GM18861 (cell line): Measurements from ENCODE around the gene PDZD2.

Experiments
- ATAC-seq: cut with Tn5 transposase; IDR thresholded peaks from one replicate; pipeline ENCODE4 v1.9.1; 2021; ENCODE audit not compliant: unreplicated experiment

The PDZD2 gene

DNA sequence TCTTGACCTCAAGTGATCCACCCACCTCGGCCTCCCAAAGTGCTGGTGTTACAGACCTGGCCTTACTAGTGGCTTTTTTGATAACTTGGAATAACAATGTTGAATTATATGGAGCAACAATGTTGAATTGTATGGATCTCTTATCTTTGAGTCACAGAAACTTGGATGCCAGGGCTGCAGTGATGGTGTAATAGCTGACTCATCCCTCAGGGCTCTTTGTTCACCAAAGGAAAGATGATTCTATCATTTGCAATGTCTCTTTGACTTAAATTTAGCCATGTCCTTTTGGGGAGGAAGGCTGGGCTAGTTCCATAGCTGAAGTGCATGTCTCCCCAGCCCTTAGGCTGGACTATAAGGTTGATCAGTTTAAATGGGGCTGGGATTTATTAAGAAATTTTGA, 172.3 kb downstream of the PDZD2 start:
- no peak for ATAC-seq

GRCh38 chr5:31815376-31815775, 176.4 kb downstream of the PDZD2 start:
- ATAC-seq, result no peak

DNA sequence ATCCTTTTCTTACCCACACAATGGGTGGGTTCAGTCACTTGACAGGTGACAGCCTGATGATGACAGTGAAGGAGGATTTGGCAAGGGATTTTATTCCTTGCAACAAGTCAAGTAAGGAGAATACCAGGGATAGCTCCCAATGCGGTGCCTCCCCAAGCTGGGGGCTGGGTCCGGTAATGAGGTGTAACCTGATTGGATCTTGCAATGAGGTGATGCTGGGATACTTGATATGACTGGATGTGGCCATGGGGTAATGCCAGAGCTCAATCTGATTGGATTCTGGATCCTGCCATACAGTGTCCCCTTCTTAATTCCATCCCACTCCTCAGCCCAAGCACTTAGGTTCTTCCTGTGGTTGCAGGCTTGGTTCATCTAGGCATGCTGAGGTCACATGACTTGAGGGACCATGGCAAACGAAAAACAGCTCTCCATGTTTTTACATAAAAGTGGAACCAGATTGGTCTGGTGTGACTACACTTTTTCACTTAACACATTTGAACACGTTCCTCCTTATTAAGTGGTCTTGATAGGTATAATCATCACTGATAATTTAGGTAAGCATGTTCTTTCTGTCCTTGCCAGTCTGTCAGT, 181.1 kb downstream of the PDZD2 start:
- ATAC-seq, result no peak

DNA sequence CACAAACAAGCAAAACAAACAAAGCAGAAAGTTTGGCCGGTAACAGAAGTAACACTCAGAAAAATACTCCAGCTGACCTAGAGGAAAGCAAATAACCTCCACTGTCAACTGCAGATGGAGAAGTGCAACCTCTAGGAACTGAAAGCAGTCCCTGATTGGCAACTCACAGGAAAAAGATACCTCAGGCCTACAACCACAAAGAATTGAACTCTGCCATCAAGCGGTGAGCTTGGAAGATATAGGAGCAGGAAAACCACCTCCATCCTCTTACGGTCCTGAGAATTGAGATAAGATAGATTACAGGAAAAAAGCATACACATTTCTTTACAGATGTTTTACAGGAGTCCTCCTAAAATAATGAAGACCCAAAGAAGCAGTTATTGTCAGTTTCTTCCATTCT, 184.5 kb downstream of the PDZD2 start:
- no peak for ATAC-seq

DNA sequence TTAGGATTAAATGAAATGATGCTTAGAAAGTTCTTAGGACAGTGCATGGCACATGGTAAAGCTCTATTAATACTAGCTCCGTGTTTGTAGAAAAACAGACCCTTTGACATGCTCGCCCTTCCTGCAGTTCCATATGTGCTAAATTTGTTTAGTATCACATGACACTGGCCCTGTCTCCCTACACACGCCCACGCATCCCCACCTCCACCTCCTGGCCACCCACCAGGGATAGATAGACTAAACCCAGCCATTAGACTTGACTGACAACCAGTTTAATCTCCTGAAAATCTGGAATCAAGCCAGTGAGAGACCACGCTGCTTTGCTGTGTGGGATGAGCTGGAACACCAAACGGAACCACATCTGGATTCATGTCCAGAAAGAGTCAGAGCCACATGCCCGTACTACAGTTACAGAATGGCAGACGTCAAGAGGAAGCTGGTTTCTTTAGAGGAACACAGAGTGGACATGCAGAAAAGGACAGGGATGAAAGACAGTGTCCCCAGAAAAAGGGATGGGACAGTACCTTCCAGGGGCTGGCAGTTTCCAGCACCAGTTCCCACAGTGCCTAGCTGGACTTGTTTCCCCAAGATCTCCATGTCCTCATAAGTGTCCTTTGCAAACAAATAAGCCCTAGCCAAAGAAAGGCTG, 186.1 kb downstream of the PDZD2 start:
- no peak for ATAC-seq

DNA sequence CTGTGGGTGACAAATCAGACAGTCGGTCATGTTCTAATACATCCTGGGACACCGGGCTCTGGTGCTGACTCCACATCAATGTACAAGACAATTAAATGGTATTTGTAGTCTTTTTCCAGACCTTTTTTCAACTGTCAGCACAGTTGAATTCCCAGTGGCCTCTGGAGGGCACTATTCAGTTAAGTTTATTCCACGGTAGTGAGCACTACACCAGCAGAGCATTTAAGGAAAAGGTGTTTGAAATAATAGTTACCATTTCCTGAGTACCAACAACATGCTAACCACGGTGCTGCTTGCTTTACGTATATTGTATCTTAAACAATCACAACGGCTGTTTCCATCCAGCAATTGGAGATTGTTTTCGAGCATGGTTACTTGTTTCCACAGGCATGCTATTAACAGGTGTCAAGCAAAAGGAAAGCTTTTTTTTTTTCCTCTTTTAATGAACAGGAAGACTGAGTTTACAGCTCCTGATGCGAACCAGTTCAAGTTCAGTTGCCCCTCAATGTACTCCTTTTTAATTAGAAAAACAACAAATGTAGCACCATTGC, 186.7 kb downstream of the PDZD2 start:
- peak; percentile 56 for ATAC-seq

DNA sequence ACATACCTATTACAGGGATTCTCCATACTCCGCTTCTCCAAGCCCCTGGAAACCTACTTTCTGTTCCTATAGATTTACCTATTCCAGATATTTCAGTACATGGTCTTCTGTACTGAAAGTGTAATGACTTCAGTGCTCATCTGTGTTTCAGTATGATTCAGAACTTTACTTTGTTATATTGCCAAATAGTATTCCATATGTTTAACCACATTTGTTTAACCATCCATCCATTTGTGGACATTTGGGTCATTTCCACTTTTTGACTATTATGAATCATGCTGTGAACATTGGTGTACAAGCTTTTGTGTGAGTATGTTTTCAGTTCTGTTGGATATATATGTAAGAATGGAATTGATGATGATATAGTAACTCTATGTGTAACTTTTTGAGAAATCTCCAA, 188.9 kb downstream of the PDZD2 start:
- ATAC-seq, result no peak

DNA sequence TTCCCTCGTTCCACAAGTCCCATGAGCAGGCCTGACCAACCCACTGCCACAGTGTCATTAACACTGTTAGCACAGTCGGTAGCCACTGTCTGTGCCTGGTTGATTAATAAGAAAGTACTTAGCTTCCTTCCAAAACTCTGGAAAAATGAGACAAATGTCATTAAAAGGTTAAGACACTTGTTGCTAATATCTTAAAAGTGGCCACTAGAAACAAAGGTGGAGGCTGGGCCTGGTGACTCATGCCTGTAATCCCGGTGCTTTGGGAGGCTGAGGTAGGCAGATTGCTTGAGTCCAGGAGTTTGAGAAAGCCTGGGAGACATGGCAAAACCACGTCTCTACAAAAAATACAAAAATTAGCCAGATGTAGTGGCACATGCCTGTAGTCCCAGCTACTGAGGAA, 194.0 kb downstream of the PDZD2 start:
- ATAC-seq, result no peak

DNA sequence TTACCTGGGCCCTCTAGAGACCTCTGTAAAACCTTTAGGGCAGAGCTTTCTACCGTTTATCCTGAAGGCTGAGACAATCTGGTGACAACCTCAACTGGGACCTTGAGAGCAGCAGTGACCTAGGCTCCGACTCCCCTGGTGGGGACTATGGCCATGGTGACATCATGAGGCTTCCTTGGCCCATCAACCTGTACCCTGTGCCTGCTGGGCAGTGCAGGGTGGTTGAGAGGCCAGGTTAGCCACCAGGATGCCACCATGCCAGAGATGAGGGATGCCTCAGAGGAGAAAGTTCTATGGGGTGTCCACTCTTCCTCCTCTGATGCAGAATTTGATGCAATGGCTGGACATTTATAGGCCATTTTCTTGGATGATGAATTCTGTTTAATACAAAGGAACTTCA, 194.8 kb downstream of the PDZD2 start:
- ATAC-seq, result no peak

DNA sequence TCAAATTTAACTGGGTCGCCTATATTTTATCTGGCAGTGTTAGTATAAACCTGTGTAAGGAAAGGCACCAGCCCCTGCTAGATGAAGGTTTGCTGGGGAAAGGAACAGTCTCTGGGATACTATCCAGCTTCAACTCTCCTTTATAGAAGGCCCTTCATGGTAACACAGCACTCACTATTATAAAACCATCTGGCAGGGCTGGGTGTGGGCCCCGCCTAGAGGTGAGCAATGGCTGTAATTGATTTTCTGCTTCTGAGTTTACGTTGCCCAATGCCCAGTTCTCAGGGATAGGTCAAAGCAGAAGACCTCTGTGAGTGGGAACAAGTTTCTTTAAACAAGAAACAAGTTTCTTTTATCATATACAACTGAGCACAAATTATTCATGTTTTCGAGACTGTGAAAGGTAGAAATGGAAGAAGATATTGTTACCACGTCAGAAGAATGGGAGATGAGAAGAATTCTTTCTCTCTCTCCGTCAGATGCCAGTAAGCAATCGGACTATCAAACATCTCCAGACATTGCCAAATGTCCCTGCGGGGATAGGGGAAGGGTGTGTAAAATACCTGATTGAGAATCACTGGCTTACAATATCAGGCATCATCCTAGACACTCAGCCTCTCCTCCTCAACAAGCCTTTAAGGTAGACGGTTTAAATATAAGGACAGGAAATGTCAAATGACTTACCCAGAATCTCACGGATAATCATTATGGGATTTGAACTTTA, 205.9 kb downstream of the PDZD2 start:
- ATAC-seq, result no peak

- no peak for ATAC-seq
These were observed 206.4 kb downstream of the PDZD2 start for GRCh38 chr5:31845361-31845760.

DNA sequence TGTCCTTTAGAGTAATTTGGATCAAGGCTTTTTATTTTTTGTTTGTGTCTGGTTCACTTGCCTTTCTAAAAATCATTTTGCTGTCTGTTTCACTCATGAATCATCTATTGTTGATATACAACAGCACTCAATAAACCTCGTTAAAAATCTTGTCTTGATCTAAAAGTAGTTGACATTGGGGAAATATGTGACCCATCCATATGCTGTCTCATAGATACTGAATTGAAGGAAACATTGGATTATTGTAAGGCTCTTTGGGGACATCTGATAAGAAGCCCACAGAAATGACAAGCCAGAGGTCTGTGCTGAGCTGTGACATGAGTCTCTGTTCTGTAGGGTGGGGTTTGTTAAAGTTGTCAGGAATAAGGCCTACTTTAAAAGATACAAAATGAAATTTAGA, 208.0 kb downstream of the PDZD2 start:
- ATAC-seq, result no peak

DNA sequence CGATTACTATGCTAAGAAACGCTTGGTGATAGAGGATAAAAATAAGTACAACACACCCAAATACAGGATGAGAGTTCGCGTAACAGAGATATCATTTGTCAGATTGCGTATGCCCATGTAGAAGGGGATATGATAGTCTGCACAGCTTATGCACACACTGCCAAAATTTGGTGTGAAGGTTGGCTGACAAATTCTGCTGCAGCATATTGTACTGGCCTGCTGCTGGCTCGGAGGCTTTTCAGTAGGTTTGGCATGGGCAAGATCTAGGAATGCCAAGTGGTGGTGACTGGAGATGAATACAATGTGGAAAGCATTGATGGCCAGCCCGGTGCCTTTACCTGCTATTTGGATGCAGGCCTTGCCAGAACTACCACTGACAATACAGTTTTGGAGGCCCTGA, 208.4 kb downstream of the PDZD2 start:
- no peak for ATAC-seq

- no peak for ATAC-seq
These were observed 212.2 kb downstream of the PDZD2 start for GRCh38 chr5:31850981-31851689.

GRCh38 chr5:31853398-31854135, 214.6 kb downstream of the PDZD2 start:
- no peak for ATAC-seq

DNA sequence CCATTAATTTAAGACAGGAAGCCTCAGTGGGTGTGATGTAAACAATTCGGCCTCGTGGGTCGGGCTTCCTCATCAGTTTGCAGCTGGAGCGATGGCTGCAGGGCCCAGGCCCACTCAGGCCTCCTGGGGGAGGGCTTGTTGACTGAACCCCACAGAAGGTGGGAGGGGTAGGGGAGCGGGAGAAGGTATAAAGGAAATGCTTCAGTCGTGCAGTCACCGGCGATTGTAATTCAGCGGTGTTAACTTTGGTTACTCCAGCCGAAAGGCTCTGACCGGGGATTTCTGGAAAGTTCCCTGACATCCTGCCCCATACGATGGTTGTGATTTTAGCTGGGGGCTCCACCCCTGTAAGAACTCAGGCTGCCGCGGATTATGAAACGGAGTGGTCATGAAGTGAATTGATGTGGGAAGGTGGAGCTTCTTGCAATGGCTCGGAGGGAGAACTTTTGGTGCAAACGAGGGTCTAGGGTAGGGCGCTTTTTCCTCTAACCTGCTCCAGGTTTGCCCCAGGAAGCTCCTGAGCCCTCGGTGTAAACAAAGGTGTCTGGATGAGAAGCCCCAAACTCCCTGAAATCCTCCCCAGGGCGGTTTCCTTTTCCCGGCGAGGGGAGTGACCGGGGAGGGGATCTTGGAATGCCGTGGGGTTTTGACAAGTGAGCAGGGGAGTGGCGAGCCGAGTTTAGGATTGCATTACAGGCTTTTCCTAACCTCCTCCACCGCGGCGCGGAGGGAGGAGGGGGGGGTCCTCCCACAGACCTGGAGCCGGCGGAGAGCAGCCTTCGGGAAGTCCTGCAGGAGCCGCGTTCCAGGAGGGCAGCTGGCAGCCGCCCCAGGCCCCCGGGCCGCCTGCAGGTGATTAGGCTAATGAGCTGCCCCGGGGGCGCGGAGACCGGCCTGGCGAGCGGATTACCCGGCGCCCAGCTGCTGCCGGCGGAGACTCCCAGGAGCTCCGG, 215.5 kb downstream of the PDZD2 start:
- ATAC-seq, result no peak

- ATAC-seq, result no peak
These were observed 216.5 kb downstream of the PDZD2 start for GRCh38 chr5:31855134-31856040.

DNA sequence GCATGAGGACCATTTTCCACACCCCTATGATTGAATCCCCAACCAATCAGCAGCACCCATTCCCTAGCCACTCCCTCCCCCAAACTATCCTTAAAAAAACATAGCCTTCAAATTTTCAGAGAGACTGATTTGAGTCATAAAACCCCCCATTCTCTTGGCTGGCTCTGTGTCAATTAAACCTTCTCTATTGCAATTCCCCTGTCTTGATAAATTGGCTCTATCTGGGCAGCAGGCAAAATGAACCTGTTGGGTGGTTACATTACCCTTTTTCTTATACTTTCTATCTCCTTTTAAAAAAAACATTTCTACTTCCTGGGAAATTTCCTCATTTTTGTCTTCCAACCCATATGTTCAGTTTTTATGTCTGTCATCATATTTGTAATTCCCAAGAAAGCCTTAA, 220.2 kb downstream of the PDZD2 start:
- ATAC-seq, result no peak

DNA sequence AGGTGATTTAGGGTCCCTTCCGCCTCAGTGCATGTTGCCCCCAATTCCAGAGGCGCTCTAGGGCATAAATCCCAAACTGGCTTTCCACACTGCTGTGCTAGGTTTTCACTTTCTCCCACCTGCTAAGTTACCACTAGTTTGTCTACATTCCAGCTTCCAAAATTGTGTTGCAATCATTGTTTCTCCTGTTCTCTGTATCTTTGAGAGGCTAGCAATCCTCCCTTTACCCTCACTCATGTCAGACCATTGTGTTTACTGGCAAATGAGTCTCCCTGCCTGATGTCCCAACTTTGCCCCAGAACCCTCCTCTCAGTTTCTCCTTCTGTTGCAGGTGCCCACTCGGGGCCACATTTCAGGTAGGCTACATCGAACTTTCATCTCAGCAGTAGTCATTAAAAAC, 221.3 kb downstream of the PDZD2 start:
- no peak for ATAC-seq
